Keratinocyte (primary cell): ENCODE data around the gene SGMS2. TPM values are rescaled to one million over a fixed set of nuclear protein-coding genes. Genes with fewer than 3 reads are reported as not detected.

Experiments
- DNase-seq: peaks from one replicate; pipeline ENCODE4 v3.0.0-alpha.2; 2011; ENCODE audit warnings: low read depth, missing footprints, low spot score
- FAIRE-seq: peaks from 2 replicates; lab custom pipeline; 2011; peaks lifted over from hg19 to GRCh38; lab: Jason Lieb, UNC
- H2AFZ ChIP-seq: 2 replicates; pipeline ENCODE4 v1.6.0; 2012; ENCODE audit warnings: low read length, control low read depth, inconsistent platforms; ENCODE audit not compliant: control insufficient read depth
- H3K27ac ChIP-seq: 2 replicates; pipeline ENCODE4 v1.5.1; 2011; ENCODE audit warnings: low read length; ENCODE audit not compliant: control insufficient read depth, insufficient read depth
- H3K27me3 ChIP-seq: 3 replicates; pipeline ENCODE4 v1.6.0; 2011; ENCODE audit warnings: low read length; ENCODE audit not compliant: control insufficient read depth, insufficient read depth; ENCODE audit errors: extremely low read depth
- H3K36me3 ChIP-seq, 2 experiments: 2 replicates in 1 of 2; 3 replicates in 1 of 2; pipeline ENCODE4 v1.5.1; 2011; ENCODE audit warnings: low read length in 2 of 2, mild to moderate bottlenecking in 1 of 2; ENCODE audit not compliant: control insufficient read depth in 2 of 2, insufficient read depth in 2 of 2; ENCODE audit errors: extremely low read depth in 1 of 2
- H3K4me1 ChIP-seq: 3 replicates; pipeline ENCODE4 v1.5.1; 2011; ENCODE audit warnings: low read length; ENCODE audit not compliant: control insufficient read depth, insufficient read depth; ENCODE audit errors: extremely low read depth
- H3K4me2 ChIP-seq: 3 replicates; pipeline ENCODE4 v1.6.0; 2011; ENCODE audit warnings: low read depth, low read length; ENCODE audit not compliant: control insufficient read depth, insufficient read depth; ENCODE audit errors: extremely low read depth
- H3K4me3 ChIP-seq, 3 experiments: fragments of 200-600 bp in 1 of 3; sonication (generic) in 1 of 3; 2 replicates in 2 of 3; 3 replicates in 1 of 3; pipeline ENCODE4 v1.5.1; 2011 to 2016; ENCODE audit warnings: low read length in 3 of 3, mild to moderate bottlenecking in 3 of 3, control low read depth in 2 of 3, inconsistent platforms in 1 of 3, low read depth in 1 of 3, mixed read lengths in 1 of 3, mixed run types in 1 of 3, moderate library complexity in 1 of 3; ENCODE audit not compliant: control insufficient read depth in 2 of 3, insufficient read depth in 2 of 3; ENCODE audit errors: extremely low read depth in 1 of 3
- H3K79me2 ChIP-seq: 2 replicates; pipeline ENCODE4 v1.6.0; 2012; ENCODE audit warnings: low read length; ENCODE audit not compliant: control insufficient read depth, insufficient read depth
- H3K9ac ChIP-seq: 3 replicates; pipeline ENCODE4 v1.6.0; 2011; ENCODE audit warnings: low read length; ENCODE audit not compliant: control insufficient read depth, insufficient read depth; ENCODE audit errors: extremely low read depth
- H3K9me1 ChIP-seq: 3 replicates; pipeline ENCODE4 v1.6.0; 2011; ENCODE audit warnings: low read length; ENCODE audit not compliant: control insufficient read depth, insufficient read depth; ENCODE audit errors: extremely low read depth
- H3K9me3 ChIP-seq: 2 replicates; pipeline ENCODE4 v1.5.1; 2012; ENCODE audit warnings: low read depth, low read length; ENCODE audit not compliant: control insufficient read depth
- H4K20me1 ChIP-seq: 3 replicates; pipeline ENCODE4 v1.6.0; 2011; ENCODE audit warnings: low read length; ENCODE audit not compliant: control insufficient read depth, insufficient read depth; ENCODE audit errors: extremely low read depth
- EZH2 ChIP-seq: IDR thresholded peaks from one replicate; pipeline ENCODE4 v1.6.1; 2012; ENCODE audit warnings: inconsistent platforms, mild to moderate bottlenecking, low read length, moderate library complexity
- dilution Hi-C: fragments of 300-500 bp; cut with MboI; formaldehyde crosslinking; loops from one replicate; pipeline ENCODE4 v1.7.0; 2020; ENCODE audit warnings: low sequenced_read_pairs; ENCODE audit not compliant: extremely low pct_ligation_motif_present
- polyA plus RNA-seq, 5 experiments: library from polyadenylated mRNA; depleted of rRNA in 3 of 5; stranded (reverse) in 3 of 5; stranded (forward) in 1 of 5; unstranded in 1 of 5; fragments of >200 nt; gene quantifications; 1 replicate in 1 of 5; 2 replicates in 3 of 5; 3 replicates in 1 of 5; pipeline versions ENCODE4 v1.2.1 to v1.2.3, GENCODE V29; 2011 to 2012; ENCODE audit warnings: missing spikeins in 2 of 5, low read depth in 1 of 5, low replicate concordance in 1 of 5
- small RNA-seq, 3 experiments: library from RNA; depleted of rRNA; stranded (forward); fragments of <200 nt; gene quantifications; one replicate each; pipeline ENCODE3, GENCODE V24; 2012; ENCODE audit warnings: low read depth in 3 of 3, low replicate concordance in 1 of 3; ENCODE audit not compliant: insufficient read length in 3 of 3
- TF ChIP-seq, protein P1 (sequence below), 3 experiments: IDR thresholded peaks in 1 of 3; conservative IDR thresholded peaks in 1 of 3; optimal IDR thresholded peaks in 1 of 3; 2 replicates in 2 of 3; 3 replicates in 1 of 3; pipeline versions ENCODE3 to v1.5.1; 2011; ENCODE audit warnings: low read length in 3 of 3, mild to moderate bottlenecking in 3 of 3, moderate library complexity in 2 of 3, control low read depth in 1 of 3, inconsistent platforms in 1 of 3; ENCODE audit not compliant: insufficient read depth in 2 of 3; ENCODE audit errors: extremely low read depth in 1 of 3

Gene SGMS2
- polyA plus RNA-seq, 1 donor (not counting 4 experiments of a cell fraction or from before 2014, with no cell fraction given), result 38.5 TPM

DNA sequence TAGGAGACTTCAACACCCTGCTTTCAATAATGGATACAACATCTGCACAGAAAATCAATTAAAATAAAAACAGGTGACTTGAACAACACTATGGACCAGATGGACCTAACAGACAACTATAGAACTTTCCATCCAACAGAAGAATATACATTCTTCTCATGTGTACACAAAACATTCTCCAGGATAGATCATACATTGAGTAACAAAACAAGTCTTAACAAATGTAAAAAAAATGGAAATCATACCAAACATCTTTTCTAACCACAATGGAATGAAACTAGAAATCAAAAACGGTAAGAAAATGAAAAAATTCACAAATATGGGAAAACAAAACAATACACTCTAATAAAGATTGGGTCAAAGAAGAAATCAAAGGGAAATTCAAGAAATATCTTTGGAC is 131.3 kb downstream of the SGMS2 start:
- Histone ChIP-seq H3K9me3 (no peaks in the 10 kb centered on the region), H3K36me3 (no peaks in the 10 kb centered on the region), H4K20me1 (no peaks in the 10 kb centered on the region), H3K27me3 (no peaks in the 10 kb centered on the region), H3K4me3 (no peak overlapping the region), H3K9me1 (no peaks in the 10 kb centered on the region), H3K79me2 (no peaks in the 10 kb centered on the region), H3K9ac (no peak overlapping the region), H3K4me1 (peaks cover 8% of the 10 kb centered on the region), H3K27ac (no peak overlapping the region), H2AFZ (no peak overlapping the region), H3K4me2 (no peak overlapping the region)
- FAIRE-seq (no peak), DNase-seq (no peak)
- dilution Hi-C loops, result no loop called here
- TF ChIP-seq, protein P1, sequence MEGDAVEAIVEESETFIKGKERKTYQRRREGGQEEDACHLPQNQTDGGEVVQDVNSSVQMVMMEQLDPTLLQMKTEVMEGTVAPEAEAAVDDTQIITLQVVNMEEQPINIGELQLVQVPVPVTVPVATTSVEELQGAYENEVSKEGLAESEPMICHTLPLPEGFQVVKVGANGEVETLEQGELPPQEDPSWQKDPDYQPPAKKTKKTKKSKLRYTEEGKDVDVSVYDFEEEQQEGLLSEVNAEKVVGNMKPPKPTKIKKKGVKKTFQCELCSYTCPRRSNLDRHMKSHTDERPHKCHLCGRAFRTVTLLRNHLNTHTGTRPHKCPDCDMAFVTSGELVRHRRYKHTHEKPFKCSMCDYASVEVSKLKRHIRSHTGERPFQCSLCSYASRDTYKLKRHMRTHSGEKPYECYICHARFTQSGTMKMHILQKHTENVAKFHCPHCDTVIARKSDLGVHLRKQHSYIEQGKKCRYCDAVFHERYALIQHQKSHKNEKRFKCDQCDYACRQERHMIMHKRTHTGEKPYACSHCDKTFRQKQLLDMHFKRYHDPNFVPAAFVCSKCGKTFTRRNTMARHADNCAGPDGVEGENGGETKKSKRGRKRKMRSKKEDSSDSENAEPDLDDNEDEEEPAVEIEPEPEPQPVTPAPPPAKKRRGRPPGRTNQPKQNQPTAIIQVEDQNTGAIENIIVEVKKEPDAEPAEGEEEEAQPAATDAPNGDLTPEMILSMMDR (optimal IDR thresholded peaks at IDR 0.05 in 1 of 3, IDR thresholded peaks at IDR 0.05 in 1 of 3, conservative IDR thresholded peaks at IDR 0.05 in 1 of 3; ENCODE audit: extremely low read depth in 1 of 3, insufficient read depth in 2 of 3, low read length in 3 of 3), result no peak
- no peak for TF ChIP-seq EZH2

Small RNA genes lying within 50 kb of the gene (small RNA-seq; reads per million reads assigned to genes)
- 0 reads per million in 3 experiments for gene RNU6-733P

Other genes starting within 250 kb of the SGMS2 start
- gene PAPSS1, start 104.7 kb upstream of the SGMS2 start, polyA plus RNA-seq, result 87.0 to 95.2 TPM (median 91.9 TPM) in 3 replicates
- 2.6 to 3.7 TPM (median 3.4 TPM) in 3 replicates for gene CYP2U1, start 106.6 kb downstream of the SGMS2 start, polyA plus RNA-seq
- gene HADH, start 165.0 kb downstream of the SGMS2 start, polyA plus RNA-seq, result 37.7 to 49.5 TPM (median 49.3 TPM) in 3 replicates